ENCODE results near the gene SYNRG. TPM values are rescaled to one million over a fixed set of nuclear protein-coding genes. Genes with fewer than 3 reads are reported as not detected.

SYNRG gene, protein sequence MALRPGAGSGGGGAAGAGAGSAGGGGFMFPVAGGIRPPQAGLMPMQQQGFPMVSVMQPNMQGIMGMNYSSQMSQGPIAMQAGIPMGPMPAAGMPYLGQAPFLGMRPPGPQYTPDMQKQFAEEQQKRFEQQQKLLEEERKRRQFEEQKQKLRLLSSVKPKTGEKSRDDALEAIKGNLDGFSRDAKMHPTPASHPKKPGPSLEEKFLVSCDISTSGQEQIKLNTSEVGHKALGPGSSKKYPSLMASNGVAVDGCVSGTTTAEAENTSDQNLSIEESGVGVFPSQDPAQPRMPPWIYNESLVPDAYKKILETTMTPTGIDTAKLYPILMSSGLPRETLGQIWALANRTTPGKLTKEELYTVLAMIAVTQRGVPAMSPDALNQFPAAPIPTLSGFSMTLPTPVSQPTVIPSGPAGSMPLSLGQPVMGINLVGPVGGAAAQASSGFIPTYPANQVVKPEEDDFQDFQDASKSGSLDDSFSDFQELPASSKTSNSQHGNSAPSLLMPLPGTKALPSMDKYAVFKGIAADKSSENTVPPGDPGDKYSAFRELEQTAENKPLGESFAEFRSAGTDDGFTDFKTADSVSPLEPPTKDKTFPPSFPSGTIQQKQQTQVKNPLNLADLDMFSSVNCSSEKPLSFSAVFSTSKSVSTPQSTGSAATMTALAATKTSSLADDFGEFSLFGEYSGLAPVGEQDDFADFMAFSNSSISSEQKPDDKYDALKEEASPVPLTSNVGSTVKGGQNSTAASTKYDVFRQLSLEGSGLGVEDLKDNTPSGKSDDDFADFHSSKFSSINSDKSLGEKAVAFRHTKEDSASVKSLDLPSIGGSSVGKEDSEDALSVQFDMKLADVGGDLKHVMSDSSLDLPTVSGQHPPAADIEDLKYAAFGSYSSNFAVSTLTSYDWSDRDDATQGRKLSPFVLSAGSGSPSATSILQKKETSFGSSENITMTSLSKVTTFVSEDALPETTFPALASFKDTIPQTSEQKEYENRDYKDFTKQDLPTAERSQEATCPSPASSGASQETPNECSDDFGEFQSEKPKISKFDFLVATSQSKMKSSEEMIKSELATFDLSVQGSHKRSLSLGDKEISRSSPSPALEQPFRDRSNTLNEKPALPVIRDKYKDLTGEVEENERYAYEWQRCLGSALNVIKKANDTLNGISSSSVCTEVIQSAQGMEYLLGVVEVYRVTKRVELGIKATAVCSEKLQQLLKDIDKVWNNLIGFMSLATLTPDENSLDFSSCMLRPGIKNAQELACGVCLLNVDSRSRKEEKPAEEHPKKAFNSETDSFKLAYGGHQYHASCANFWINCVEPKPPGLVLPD (N-terminal part only)
- total RNA-seq (2014; rRNA removed; shearing (Covaris generic)), result 9.2 and 12.1 TPM in 2 replicates

GRCh38 chr17:37609170-37610040 lies at the start of gene SYNRG:
TSS of gene SYNRG (minus strand) at chr17:37609418. CDS start at chr17:37609355, 63 bp downstream.

GRCh38 chr17:37643118-37643766 lies 34.0 kb upstream of the SYNRG start, which contains the start of gene DDX52:
TSS of gene DDX52 (minus strand) at chr17:37643446. CDS start at chr17:37643420, 26 bp downstream.

GRCh38 chr17:37489197-37490001 lies 119.8 kb downstream of the SYNRG start, which contains the start of gene DUSP14:
TSS of gene DUSP14 (plus strand) at chr17:37489891. CDS start at chr17:37512273, 22,382 bp downstream.

Small RNAs within 50 kb of the gene (small RNA-seq; reads per million reads assigned to genes)
- not detected for gene MIR378J

Other genes with a start within 250 kb of the SYNRG start
- not detected in 2 replicates for gene C17orf78, start 233.4 kb downstream of the SYNRG start, total RNA-seq (2014; rRNA removed; shearing (Covaris generic))
- gene ACACA, start 202.6 kb downstream of the SYNRG start, total RNA-seq (2014; rRNA removed; shearing (Covaris generic)), result 41.0 and 44.3 TPM in 2 replicates
- gene TADA2A, start 202.5 kb downstream of the SYNRG start, total RNA-seq (2014; rRNA removed; shearing (Covaris generic)), result 26.4 and 34.0 TPM in 2 replicates
- 106 and 117 TPM in 2 replicates for gene DUSP14, start 119.5 kb downstream of the SYNRG start, total RNA-seq (2014; rRNA removed; shearing (Covaris generic))
- gene DDX52, start 34.0 kb upstream of the SYNRG start, total RNA-seq (2014; rRNA removed; shearing (Covaris generic)), result 19.2 and 21.9 TPM in 2 replicates
- not detected in 2 replicates for gene HNF1B, start 135.6 kb upstream of the SYNRG start, total RNA-seq (2014; rRNA removed; shearing (Covaris generic))